AG04449 (cell line): ENCODE results near the gene ING5.

Source experiments
- CTCF ChIA-PET: fragments of 350-600 bp; formaldehyde crosslinking; extraction: SDS; loops from one replicate; lab custom pipeline; 2021; ENCODE audit warnings: antibody characterized with exemption; lab: Yijun Ruan, JAX
- POLR2A ChIA-PET: fragments of 400-600, 350-600 bp; formaldehyde crosslinking; extraction: SDS; loops from one replicate; lab custom pipeline; 2020; ENCODE audit warnings: antibody characterized with exemption, inconsistent platforms; lab: Yijun Ruan, JAX
- DNase-seq: peaks from one replicate; pipeline ENCODE4 v3.0.0-alpha.2; 2010; ENCODE audit warnings: low read depth, low spot score
- H3K4me3 ChIP-seq: 2 replicates; pipeline ENCODE4 v1.5.1; 2011; ENCODE audit warnings: low read depth, mild to moderate bottlenecking, control low read depth, low read length
- CTCF ChIP-seq: IDR thresholded peaks from one replicate; pipeline ENCODE4 v1.5.1; 2011; ENCODE audit warnings: mild to moderate bottlenecking, moderate library complexity, low read length, control low read depth, inconsistent platforms; ENCODE audit not compliant: insufficient read depth; ENCODE audit errors: missing control alignments

ING5 gene

DNA sequence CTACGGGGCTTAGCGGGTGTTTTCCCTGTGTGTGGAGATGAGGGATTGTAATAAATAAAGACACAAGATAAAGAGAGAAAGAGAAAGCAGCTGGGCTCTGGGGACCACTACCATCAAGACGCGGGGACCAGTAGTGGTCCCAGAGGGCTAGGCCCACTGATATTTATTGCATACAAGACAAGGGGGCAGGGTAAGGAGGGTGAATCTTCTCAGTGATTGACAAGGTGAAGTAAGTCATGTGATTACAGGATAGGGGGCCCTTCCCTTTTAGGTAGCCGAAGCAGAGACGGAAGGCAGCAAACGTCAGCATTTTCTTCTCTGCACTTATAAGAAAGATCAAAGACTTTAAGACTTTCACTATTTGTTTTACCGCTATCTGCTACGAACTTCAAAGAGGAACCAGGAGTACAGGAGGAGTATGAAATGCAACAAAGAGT, 70.2 kb downstream of the ING5 start:
- no peak for DNase-seq
- ChIA-PET CTCF (no interaction called here), POLR2A (no interaction called here)

DNA sequence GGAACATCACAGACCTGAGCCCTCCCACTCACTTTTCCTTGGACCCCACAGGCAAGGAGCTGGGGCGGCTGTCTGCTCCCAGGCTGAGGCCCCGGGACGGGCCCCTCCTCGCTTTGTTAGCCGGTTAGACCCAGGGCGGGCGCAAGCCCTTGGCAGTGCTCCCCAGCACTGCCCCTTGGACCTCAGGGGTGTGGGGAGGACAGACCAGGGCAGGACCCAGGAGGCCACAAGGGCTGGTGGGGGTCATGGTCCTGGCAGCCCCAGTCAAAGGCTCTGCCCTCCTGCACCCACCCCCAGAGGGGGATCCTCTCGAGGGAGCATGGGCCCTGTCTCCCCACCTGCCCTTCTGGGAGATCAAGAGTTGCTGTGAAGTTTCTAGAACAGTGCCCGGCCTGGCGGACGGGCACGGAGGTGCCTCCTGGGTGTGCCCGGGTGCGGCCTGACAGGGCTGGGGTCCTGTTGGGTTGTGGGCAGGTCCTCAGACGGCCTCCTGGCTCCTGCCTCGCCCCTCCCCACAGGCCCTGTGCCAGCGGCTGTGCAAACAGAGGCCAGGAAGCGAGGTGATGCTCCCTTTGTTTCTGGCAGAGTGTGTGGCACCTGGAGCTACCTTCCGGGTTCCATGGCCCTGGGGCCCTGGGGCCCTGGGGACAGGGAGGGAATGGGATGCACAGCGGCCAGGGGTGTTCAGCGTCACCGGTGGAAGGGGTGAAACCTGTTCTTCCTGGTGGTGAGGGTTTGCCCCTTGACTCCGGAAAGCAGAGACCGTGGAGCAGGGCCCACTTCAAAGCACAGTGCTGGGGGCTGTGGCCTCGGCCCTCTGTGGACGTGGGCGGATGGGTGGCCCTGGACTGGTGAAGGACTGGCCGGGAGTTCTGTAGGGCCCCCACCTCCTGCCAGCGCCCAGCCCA, 71.9 kb downstream of the ING5 start:
- CTCF ChIA-PET: no interaction called here
- POLR2A ChIA-PET: no interaction called here
- TF ChIP-seq CTCF: no peak
- no peak for DNase-seq
- no peak overlapping the region for H3K4me3 ChIP-seq

More for the DNA sequence above, 70.2 kb downstream of the ING5 start:
- no peak overlapping the region for H3K4me3 ChIP-seq
- no peak for TF ChIP-seq CTCF

GRCh38 chr2:241774419-241775222, 72.8 kb downstream of the ING5 start:
- no peak overlapping the region for H3K4me3 ChIP-seq
- DNase-seq: peak; percentile 17
- CTCF ChIA-PET: no interaction called here
- POLR2A ChIA-PET: no interaction called here
- TF ChIP-seq CTCF: no peak

DNA sequence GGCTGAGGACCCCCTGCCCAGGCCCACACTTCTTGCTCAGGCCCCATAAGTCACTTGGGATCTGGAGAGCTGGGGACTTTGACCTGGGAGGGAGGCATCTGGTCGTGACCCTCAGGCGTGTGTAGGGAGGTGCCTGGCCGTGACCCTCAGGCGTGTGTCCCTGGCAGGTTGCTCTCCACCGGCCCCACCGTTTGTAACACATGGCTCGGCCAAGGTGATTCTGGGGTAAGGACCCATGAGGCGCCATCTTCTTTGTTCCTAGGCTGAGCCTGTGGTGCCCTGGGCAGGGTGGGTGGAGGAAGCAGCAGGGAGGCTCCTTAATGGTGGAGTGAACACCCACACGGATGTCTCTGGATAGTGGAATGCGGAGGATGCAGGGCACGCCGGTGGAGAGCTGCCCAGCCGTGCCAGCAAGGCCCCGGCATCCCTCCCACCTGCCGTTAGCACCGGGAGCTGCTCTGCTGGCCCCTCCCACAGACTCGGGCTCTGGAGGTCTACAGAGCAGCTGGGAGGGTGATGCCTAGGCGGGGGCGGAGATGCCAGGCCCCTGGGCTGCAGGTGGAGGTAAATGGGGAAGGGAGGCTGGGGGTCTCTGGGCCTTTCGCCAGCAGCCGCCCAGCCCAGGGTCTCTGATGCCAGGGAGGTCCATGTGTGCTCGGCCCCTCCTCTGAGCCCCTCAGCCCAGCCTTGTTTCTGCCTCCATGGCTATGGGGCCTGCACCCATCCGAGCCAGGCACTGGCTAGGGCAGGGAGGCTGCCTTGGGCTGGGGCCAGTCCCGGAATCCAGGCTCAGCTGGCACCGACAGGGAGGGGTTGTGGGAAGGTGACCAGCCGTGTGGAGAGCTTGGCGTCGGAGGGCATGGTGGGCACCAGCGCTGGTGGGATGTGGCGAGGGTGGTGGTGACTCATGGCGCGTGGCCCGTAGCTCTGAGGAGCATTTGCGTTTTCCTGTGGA, 73.7 kb downstream of the ING5 start:
- no peak overlapping the region for H3K4me3 ChIP-seq
- no peak for TF ChIP-seq CTCF
- no peak for DNase-seq
- ChIA-PET POLR2A (no interaction called here), CTCF (interaction anchor here (1.0 kb wide), 1 partner anchor 14 kb away, joined by 3 read pairs; no protein-coding TSS in a partner anchor)

DNA sequence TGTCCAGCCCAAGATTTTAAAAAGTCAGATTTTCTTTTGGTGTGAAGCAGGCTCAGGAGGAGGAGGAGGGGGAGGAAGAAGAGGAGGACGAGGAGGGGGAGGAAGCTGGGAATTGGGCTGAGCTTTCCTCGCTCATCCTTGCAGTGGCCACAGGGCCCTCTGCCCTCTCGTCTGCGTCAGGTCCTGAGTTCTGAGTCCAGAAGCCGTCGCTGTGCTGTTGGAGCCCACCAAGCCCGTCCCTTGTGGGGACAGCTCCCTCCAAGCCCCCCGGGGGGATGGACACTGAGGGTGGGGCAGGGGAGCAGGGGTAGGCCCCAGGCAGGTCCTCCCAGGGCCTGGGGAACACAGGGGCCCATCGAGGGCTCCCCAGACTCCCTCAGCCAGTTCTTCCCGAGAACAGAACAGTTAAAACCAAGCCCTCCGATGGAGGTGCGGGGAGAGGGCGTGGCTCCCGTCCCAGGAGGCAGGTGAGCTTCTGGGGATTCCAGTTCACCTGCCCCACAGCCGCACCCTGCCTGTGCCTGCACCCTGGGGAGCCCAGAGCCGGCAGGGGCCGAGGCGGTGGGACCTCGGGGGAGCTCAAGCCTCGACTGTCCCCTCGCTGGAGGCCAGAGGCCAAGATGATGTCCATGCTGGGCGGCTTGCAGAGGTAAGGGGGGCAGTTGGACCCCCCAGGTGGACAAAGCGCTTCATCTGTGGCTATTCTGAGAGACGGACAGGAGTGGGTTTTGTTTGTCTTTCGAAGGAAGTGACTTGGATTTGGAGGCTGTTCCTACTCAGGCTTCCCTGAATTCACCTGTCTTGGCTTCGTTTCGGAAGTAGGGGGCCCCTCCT, 74.7 kb downstream of the ING5 start, which contains the start of gene GAL3ST2:
TSS of gene GAL3ST2 (plus strand) at position 487 of the 834 bp plus-strand sequence. CDS start at position 621, 134 bp downstream.
- no peak within 1 kb of the TSS for H3K4me3 ChIP-seq
- ChIA-PET POLR2A (no interaction called here), CTCF (interaction anchor here (1.0 kb wide), 1 partner anchor 13 kb away, joined by 3 read pairs; no protein-coding TSS in a partner anchor)
- no peak for TF ChIP-seq CTCF
- DNase-seq: no peak
